Measurements from ENCODE around the gene LRRC8E. TPM values are rescaled to one million over a fixed set of nuclear protein-coding genes. Genes with fewer than 3 reads are reported as not detected.
A peak's percentile ranks its signal among the peaks of the same experiment; 100 is the strongest.

LRRC8E gene
- total and polyA plus RNA-seq, 2 of the 8 experiments (the other 6 are each of a cell fraction or from before 2014, with no cell fraction given), result 2.7 to 2.9 TPM

DNA sequence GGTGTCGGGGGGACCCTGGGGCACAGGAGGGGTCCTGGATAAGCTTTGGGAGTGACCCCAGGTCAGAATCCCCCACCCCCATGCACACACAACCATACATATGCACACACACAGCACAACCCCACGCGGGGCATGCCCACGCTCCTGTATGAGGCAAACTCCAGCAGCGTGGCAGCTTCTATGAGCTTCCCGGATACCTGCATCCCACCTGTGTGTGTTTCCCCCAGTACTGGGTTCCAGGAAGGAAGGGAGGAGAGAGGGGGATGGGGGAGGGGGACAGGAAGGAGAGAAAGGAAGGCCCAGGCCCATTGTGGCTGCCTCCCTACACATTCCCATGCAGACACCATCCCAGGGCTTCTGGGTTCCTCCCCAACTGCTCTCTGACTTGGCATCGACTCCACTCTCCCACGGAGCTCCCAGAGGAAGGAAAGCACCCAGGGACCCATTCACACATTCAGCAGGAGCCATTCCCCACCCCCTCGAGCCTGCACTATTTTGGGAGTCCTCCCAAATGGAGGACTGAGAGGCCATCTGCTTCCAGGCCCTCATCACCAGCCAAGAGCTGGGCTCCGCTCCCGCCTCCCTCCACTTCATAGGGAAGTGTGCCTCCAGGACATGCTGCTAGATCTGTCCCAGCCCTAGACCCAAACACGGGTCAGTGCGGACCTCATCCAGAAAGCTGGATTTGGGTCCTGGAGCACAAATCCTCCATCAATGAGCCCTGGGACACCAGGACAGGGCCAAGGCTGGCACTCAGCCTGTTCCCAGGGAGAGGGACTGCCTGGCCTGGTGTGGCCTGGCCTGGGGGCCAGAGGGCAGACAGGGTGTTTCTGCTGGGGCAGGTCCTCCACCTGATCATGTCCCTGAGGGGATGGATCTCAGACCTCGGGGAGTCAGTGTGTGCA is 27.3 kb upstream of the LRRC8E start:
- CTCF ChIA-PET (ENCODE audit: partially characterized antibody), result interaction anchor here (0.6 to 11.2 kb wide), 22 partner anchors 9 to 339 kb away, joined by 3 to 112 read pairs (median 4); partner anchors contain the start of genes SNAPC2 and TGFBR3L

More for the DNA sequence above, 27.3 kb upstream of the LRRC8E start:
- Histone ChIP-seq H3K27me3 (replicated peaks in 1 of 4; ENCODE audit: control insufficient read depth in 3 of 4, extremely low read depth in 1 of 4, insufficient read depth in 3 of 4, low read length in 3 of 4) (peaks cover 8 to 40% (median 30%) of the 10 kb centered on the region in 4 experiments), H3K79me1 (ENCODE audit: low read depth, low read length) (no peaks in the 10 kb centered on the region), H3K4me2 (ENCODE audit: insufficient read depth in 1 of 2, low read depth in 2 of 2, low read length in 2 of 2) (peak overlapping the region; percentile 74 to 86; a peak in 3 of 4 replicates), H3K56ac (replicated peaks; ENCODE audit: insufficient read length, low read depth, low read length) (no peak overlapping the region), H4K5ac (ENCODE audit: insufficient read length, low read depth, low read length) (no peak overlapping the region), H3K4ac (replicated peaks; ENCODE audit: insufficient read length, low read depth, low read length) (peak overlapping the region; percentile 20), H3K36me3 (ENCODE audit: control insufficient read depth in 2 of 4, insufficient read depth in 4 of 4, low read length in 3 of 4) (no peaks in the 10 kb centered on the region), H3K27ac (ENCODE audit: low read depth, low read length) (no peak overlapping the region), H3K18ac (ENCODE audit: extremely low read depth, low read length) (peak overlapping the region; percentile 24; the same call in 1 of the 2 replicates), H3K23me2 (ENCODE audit: low read depth, low read length) (peaks cover 15% of the 10 kb centered on the region; the same call in 1 of the 2 replicates), H3K23ac (ENCODE audit: insufficient read length) (no peak overlapping the region), H3K14ac (ENCODE audit: insufficient read length) (no peak overlapping the region), H3K9ac (replicated peaks in 1 of 4; ENCODE audit: extremely low read depth in 1 of 4, low read depth in 3 of 4, low read length in 3 of 4) (no peak overlapping the region), H2BK15ac (ENCODE audit: low read length) (peak overlapping the region; percentile 92), H2BK120ac (replicated peaks; ENCODE audit: low read depth, low read length) (no peak overlapping the region), H4K8ac (ENCODE audit: extremely low read depth, insufficient read depth, low read length) (peak overlapping the region; percentile 69; the same call in 1 of the 2 replicates), H3K9me3 (ENCODE audit: insufficient read depth in 2 of 2, low read depth in 1 of 2, low read length in 1 of 2) (no peaks in the 10 kb centered on the region), H3K4me3 (ENCODE audit: extremely low read depth in 1 of 4, insufficient read depth in 2 of 4, low read depth in 3 of 4, low read length in 4 of 4) (peak overlapping the region in 1 of 4 experiments; percentile 58; a peak in 1 of 8 replicates), H2BK12ac (ENCODE audit: low read depth, low read length) (peak overlapping the region; percentile 60; the same call in 1 of the 2 replicates), H2BK5ac (ENCODE audit: low read depth, low read length) (0 out of 2 replicates have a peak overlapping the region, but pooled peaks have one; percentile 40), H3K4me1 (replicated peaks in 1 of 4; ENCODE audit: control insufficient read depth in 3 of 4, insufficient read depth in 4 of 4, low read length in 3 of 4) (peaks cover 4 to 32% (median 20%) of the 10 kb centered on the region in 4 experiments; a peak in 6 of 7 replicates), H4K91ac (replicated peaks; ENCODE audit: insufficient read length, low read length) (peak overlapping the region; percentile 90), H2AK5ac (ENCODE audit: low read depth, low read length) (peak overlapping the region; percentile 90; the same call in 1 of the 2 replicates), H2BK20ac (ENCODE audit: low read length) (0 out of 2 replicates have a peak overlapping the region, but pooled peaks have one; percentile 18), H2AFZ (ENCODE audit: low read length) (no peak overlapping the region), H3K79me2 (ENCODE audit: control insufficient read depth in 1 of 2, insufficient read depth in 2 of 2, low read length in 2 of 2) (no peaks in the 10 kb centered on the region), H4K20me1 (replicated peaks in 1 of 2; ENCODE audit: control insufficient read depth in 1 of 2, insufficient read depth in 2 of 2, low read length in 2 of 2) (peaks cover 0 to 10% of the 10 kb centered on the region in 2 experiments)
- DNase-seq (ENCODE audit: low read depth in 1 of 2, low spot score in 2 of 2) (no peak), FAIRE-seq (no peak)
- 76% methylated on average over 14 of the region's 14 CpGs; no CpG with 5 or more reads in 1 of the 2 experiments for WGBS, 2 experiments (ENCODE audit: extremely low coverage in 1 of 2, insufficient coverage in 1 of 2, insufficient read length in 1 of 2, insufficient replicate concordance in 2 of 2, low coverage in 1 of 2, low lambda C conversion rate in 2 of 2, missing lambda C conversion rate in 1 of 2)
- POLR2A ChIA-PET (ENCODE audit: partially characterized antibody), result interaction anchor here (0.6 to 10.5 kb wide), 11 partner anchors 7 to 83 kb away, joined by 3 to 106 read pairs (median 4); partner anchors contain the start of genes MAP2K7, PRR36, SNAPC2 and TGFBR3L
- TF ChIP-seq CBX5 (IDR thresholded peaks at IDR 0.05; ENCODE audit: low read depth, low read length) (no peak), RNF2 (IDR thresholded peaks at IDR 0.05; ENCODE audit: borderline replicate concordance, low read depth, low read length, missing control alignments, poor library complexity, severe bottlenecking) (peak; percentile 2)

All from H1 (cell line).